Measurements from ENCODE around the gene LHX8.
"Not testable (repeated sequence)": the region's sequence is repeated elsewhere in the genome, so short reads cannot be mapped to it uniquely, and the experiment has no call there.

LHX8 gene

GRCh38 chr1:75172556-75172955, 38.4 kb downstream of the LHX8 start:
- Histone ChIP-seq H3K79me1 (replicated peaks; ENCODE audit: low read length, poor library complexity, severe bottlenecking) (no peaks in the 10 kb centered on the region), H2BK15ac (ENCODE audit: low read depth, poor library complexity, severe bottlenecking) (no peak overlapping the region), H2BK5ac (ENCODE audit: low read depth, low read length, poor library complexity, severe bottlenecking) (no peak overlapping the region), H2AFZ (ENCODE audit: low read depth, low read length) (no peak overlapping the region), H3K27ac (ENCODE audit: low read length, poor library complexity, severe bottlenecking) (no peak overlapping the region), H3K4ac (ENCODE audit: low read depth in 1 of 2, low read length in 2 of 2) (no peak overlapping the region), H3K14ac (ENCODE audit: low read length in 2 of 2) (no peak overlapping the region), H4K91ac (ENCODE audit: low read length) (no peak overlapping the region), H3K4me3 (ENCODE audit: insufficient read depth in 1 of 2, low read depth in 1 of 2, low read length in 2 of 2) (no peak overlapping the region), H3K36me3 (ENCODE audit: control insufficient read depth in 1 of 2, insufficient read depth in 2 of 2, low read depth in 1 of 2, low read length in 2 of 2) (no peaks in the 10 kb centered on the region), H3K9ac (ENCODE audit: low read length) (no peak overlapping the region), H3K18ac (ENCODE audit: low read depth in 1 of 2, low read length in 2 of 2) (no peak overlapping the region), H4K8ac (ENCODE audit: low read length) (no peak overlapping the region), H3K9me3 (ENCODE audit: control insufficient read depth, low read length) (no peaks in the 10 kb centered on the region), H3K4me2 (ENCODE audit: low read length, poor library complexity, severe bottlenecking) (no peak overlapping the region), H2BK120ac (ENCODE audit: low read depth, low read length) (no peak overlapping the region), H3K4me1 (ENCODE audit: control insufficient read depth, insufficient read depth, low read depth, low read length) (no peaks in the 10 kb centered on the region), H3K27me3 (ENCODE audit: control insufficient read depth in 1 of 2, insufficient read depth in 1 of 2, low read length in 2 of 2) (no peaks in the 10 kb centered on the region), H2AK5ac (ENCODE audit: low read length, severe bottlenecking) (no peak overlapping the region), H2BK12ac (ENCODE audit: low read length in 2 of 2) (no peak overlapping the region), H3K23ac (ENCODE audit: low read length in 2 of 2) (no peak overlapping the region)
- 29% methylated on average over 1 of the region's 1 CpG for WGBS
- DNase-seq, result no peak

GRCh38 chr1:75174031-75174760, 40.0 kb downstream of the LHX8 start:
- Histone ChIP-seq H3K36me3 (ENCODE audit: control insufficient read depth in 1 of 2, insufficient read depth in 2 of 2, low read depth in 1 of 2, low read length in 2 of 2) (no peaks in the 10 kb centered on the region), H2BK5ac (ENCODE audit: low read depth, low read length, poor library complexity, severe bottlenecking) (no peak overlapping the region), H2AFZ (ENCODE audit: low read depth, low read length) (no peak overlapping the region), H3K18ac (ENCODE audit: low read depth in 1 of 2, low read length in 2 of 2) (no peak overlapping the region), H3K4ac (ENCODE audit: low read depth in 1 of 2, low read length in 2 of 2) (no peak overlapping the region), H3K9ac (ENCODE audit: low read length) (no peak overlapping the region), H3K4me2 (ENCODE audit: low read length, poor library complexity, severe bottlenecking) (no peak overlapping the region), H3K79me1 (replicated peaks; ENCODE audit: low read length, poor library complexity, severe bottlenecking) (no peaks in the 10 kb centered on the region), H3K4me1 (ENCODE audit: control insufficient read depth, insufficient read depth, low read depth, low read length) (no peaks in the 10 kb centered on the region), H3K4me3 (ENCODE audit: insufficient read depth in 1 of 2, low read depth in 1 of 2, low read length in 2 of 2) (no peak overlapping the region), H2BK120ac (ENCODE audit: low read depth, low read length) (no peak overlapping the region), H2BK15ac (ENCODE audit: low read depth, poor library complexity, severe bottlenecking) (no peak overlapping the region), H3K27ac (ENCODE audit: low read length, poor library complexity, severe bottlenecking) (no peak overlapping the region), H3K27me3 (ENCODE audit: control insufficient read depth in 1 of 2, insufficient read depth in 1 of 2, low read length in 2 of 2) (no peaks in the 10 kb centered on the region), H3K23ac (ENCODE audit: low read length in 2 of 2) (no peak overlapping the region), H3K14ac (ENCODE audit: low read length in 2 of 2) (no peak overlapping the region), H2BK12ac (ENCODE audit: low read length in 2 of 2) (no peak overlapping the region), H4K91ac (ENCODE audit: low read length) (no peak overlapping the region), H2AK5ac (ENCODE audit: low read length, severe bottlenecking) (no peak overlapping the region), H3K9me3 (ENCODE audit: control insufficient read depth, low read length) (no peaks in the 10 kb centered on the region), H4K8ac (ENCODE audit: low read length) (no peak overlapping the region)
- 68% methylated on average over 2 of the region's 2 CpGs for WGBS
- DNase-seq, result no peak

- not testable (repeated sequence) for H3K4ac ChIP-seq (ENCODE audit: low read depth in 1 of 2, low read length in 2 of 2); H3K36me3 ChIP-seq (ENCODE audit: control insufficient read depth in 1 of 2, insufficient read depth in 2 of 2, low read depth in 1 of 2, low read length in 2 of 2); H2BK15ac ChIP-seq (ENCODE audit: low read depth, poor library complexity, severe bottlenecking); H4K91ac ChIP-seq (ENCODE audit: low read length); H3K23ac ChIP-seq (ENCODE audit: low read length in 2 of 2); H3K14ac ChIP-seq (ENCODE audit: low read length in 2 of 2); H2BK5ac ChIP-seq (ENCODE audit: low read depth, low read length, poor library complexity, severe bottlenecking); H2AFZ ChIP-seq (ENCODE audit: low read depth, low read length); H2BK120ac ChIP-seq (ENCODE audit: low read depth, low read length); H3K4me3 ChIP-seq (ENCODE audit: insufficient read depth in 1 of 2, low read depth in 1 of 2, low read length in 2 of 2); H3K4me1 ChIP-seq (ENCODE audit: control insufficient read depth, insufficient read depth, low read depth, low read length); H4K8ac ChIP-seq (ENCODE audit: low read length); H3K4me2 ChIP-seq (ENCODE audit: low read length, poor library complexity, severe bottlenecking); H3K79me1 ChIP-seq (replicated peaks; ENCODE audit: low read length, poor library complexity, severe bottlenecking); DNase-seq; H3K27ac ChIP-seq (ENCODE audit: low read length, poor library complexity, severe bottlenecking); H3K27me3 ChIP-seq (ENCODE audit: control insufficient read depth in 1 of 2, insufficient read depth in 1 of 2, low read length in 2 of 2); H3K9ac ChIP-seq (ENCODE audit: low read length); H3K18ac ChIP-seq (ENCODE audit: low read depth in 1 of 2, low read length in 2 of 2); H2BK12ac ChIP-seq (ENCODE audit: low read length in 2 of 2); H2AK5ac ChIP-seq (ENCODE audit: low read length, severe bottlenecking)
- 84% methylated on average over 12 of the region's 13 CpGs for WGBS
- peaks cover 12% of the 10 kb centered on the region for H3K9me3 ChIP-seq (ENCODE audit: control insufficient read depth, low read length)
These were observed 47.2 kb downstream of the LHX8 start for GRCh38 chr1:75181214-75181955.

GRCh38 chr1:75188892-75189291, 54.7 kb downstream of the LHX8 start:
- H2BK12ac ChIP-seq (ENCODE audit: low read length in 2 of 2), result no peak overlapping the region

More at GRCh38 chr1:75188892-75189291, 54.7 kb downstream of the LHX8 start:
- no peak overlapping the region for H3K9ac ChIP-seq (ENCODE audit: low read length)
- no peak for DNase-seq
- H2AFZ ChIP-seq (ENCODE audit: low read depth, low read length), result no peak overlapping the region
- no peaks in the 10 kb centered on the region for H3K79me1 ChIP-seq (replicated peaks; ENCODE audit: low read length, poor library complexity, severe bottlenecking)
- no peak overlapping the region for H3K4me3 ChIP-seq (ENCODE audit: insufficient read depth in 1 of 2, low read depth in 1 of 2, low read length in 2 of 2)
- 71% methylated on average over 1 of the region's 1 CpG for WGBS
- H2BK120ac ChIP-seq (ENCODE audit: low read depth, low read length), result no peak overlapping the region
- no peaks in the 10 kb centered on the region for H3K9me3 ChIP-seq (ENCODE audit: control insufficient read depth, low read length)
- peaks cover 0 to 8% of the 10 kb centered on the region in 2 experiments for H3K27me3 ChIP-seq (ENCODE audit: control insufficient read depth in 1 of 2, insufficient read depth in 1 of 2, low read length in 2 of 2)
- H3K18ac ChIP-seq (ENCODE audit: low read depth in 1 of 2, low read length in 2 of 2), result no peak overlapping the region
- H4K91ac ChIP-seq (ENCODE audit: low read length), result no peak overlapping the region
- no peaks in the 10 kb centered on the region for H3K36me3 ChIP-seq (ENCODE audit: control insufficient read depth in 1 of 2, insufficient read depth in 2 of 2, low read depth in 1 of 2, low read length in 2 of 2)
- no peak overlapping the region for H2BK5ac ChIP-seq (ENCODE audit: low read depth, low read length, poor library complexity, severe bottlenecking)
- H3K27ac ChIP-seq (ENCODE audit: low read length, poor library complexity, severe bottlenecking), result no peak overlapping the region
- no peak overlapping the region for H2AK5ac ChIP-seq (ENCODE audit: low read length, severe bottlenecking)
- H3K4me1 ChIP-seq (ENCODE audit: control insufficient read depth, insufficient read depth, low read depth, low read length), result no peaks in the 10 kb centered on the region
- no peak overlapping the region for H3K23ac ChIP-seq (ENCODE audit: low read length in 2 of 2)
- no peak overlapping the region for H3K4ac ChIP-seq (ENCODE audit: low read depth in 1 of 2, low read length in 2 of 2)
- no peak overlapping the region for H3K14ac ChIP-seq (ENCODE audit: low read length in 2 of 2)
- H3K4me2 ChIP-seq (ENCODE audit: low read length, poor library complexity, severe bottlenecking), result no peak overlapping the region
- H2BK15ac ChIP-seq (ENCODE audit: low read depth, poor library complexity, severe bottlenecking), result no peak overlapping the region
- H4K8ac ChIP-seq (ENCODE audit: low read length), result no peak overlapping the region
